Measurements from ENCODE around the gene ABCA13. TPM values are rescaled to one million over a fixed set of nuclear protein-coding genes. Genes with fewer than 3 reads are reported as not detected.

ABCA13 gene
- polyA plus RNA-seq, 1 of the 3 experiments (the other 2 are of a cell fraction) = not detected

DNA sequence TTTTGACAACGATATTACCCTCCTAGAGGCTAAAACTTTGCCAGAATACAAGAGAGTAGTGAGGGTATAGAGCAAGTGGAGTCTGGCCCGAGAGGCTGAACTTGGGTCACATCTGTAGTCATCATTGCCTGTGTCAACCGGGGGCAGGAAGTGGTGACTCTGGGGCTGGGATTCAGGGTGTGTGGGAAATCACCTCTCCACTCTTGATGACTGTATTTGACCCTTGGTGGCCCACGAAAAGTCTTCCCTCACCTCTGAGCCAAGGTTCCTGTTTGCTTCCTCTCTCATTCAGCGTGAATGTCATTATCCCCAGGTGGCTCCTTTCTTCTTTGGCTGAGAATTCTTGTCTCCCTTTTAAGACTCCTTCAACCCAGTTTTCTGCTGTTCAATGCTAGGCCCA, 240.4 kb downstream of the ABCA13 start:
- no peaks in the 10 kb centered on the region for H3K9me3 ChIP-seq
- no peaks in the 10 kb centered on the region for H3K9me2 ChIP-seq
- H3K4me3 ChIP-seq (ENCODE audit: low read depth in 2 of 2, low read length in 1 of 2) = no peak overlapping the region
- H3K27me3 ChIP-seq (ENCODE audit: insufficient read depth) = peaks cover 9% of the 10 kb centered on the region
- no peak overlapping the region for H3K4me2 ChIP-seq
- WGBS (ENCODE audit: low lambda C conversion rate) = 10% methylated on average over 5 of the region's 5 CpGs
- ChIA-PET CTCF (interaction anchor here (1.6 kb wide), 1 partner anchor 14 kb away, joined by 3 read pairs; no protein-coding TSS in a partner anchor), POLR2A (no interaction called here)
- no peaks in the 10 kb centered on the region for H3K79me2 ChIP-seq (ENCODE audit: insufficient read depth)
- no peak overlapping the region for H3K9ac ChIP-seq
- H3K27ac ChIP-seq (ENCODE audit: low read depth in 2 of 2, low read length in 1 of 2) = no peak overlapping the region
- TF ChIP-seq RCOR1 (IDR thresholded peaks at IDR 0.05; ENCODE audit: low read length) (no peak), RAD21 (IDR thresholded peaks at IDR 0.05; ENCODE audit: low read length) (no peak), NRF1 (IDR thresholded peaks at IDR 0.05; ENCODE audit: low read depth, low read length) (no peak), TAF1 (IDR thresholded peaks at IDR 0.05; ENCODE audit: borderline replicate concordance, low read depth, low read length) (no peak), NFIC (IDR thresholded peaks at IDR 0.05; ENCODE audit: borderline replicate concordance) (no peak), RXRA (IDR thresholded peaks at IDR 0.05; ENCODE audit: borderline replicate concordance, low read depth) (no peak), POLR2AphosphoS5 (IDR thresholded peaks at IDR 0.05; ENCODE audit: low read depth, low read length) (no peak), MEF2A (IDR thresholded peaks at IDR 0.05; ENCODE audit: borderline replicate concordance, low read depth) (no peak), SIN3A (IDR thresholded peaks at IDR 0.05; ENCODE audit: borderline replicate concordance, low read depth, low read length) (no peak), RFX5 (IDR thresholded peaks at IDR 0.05; ENCODE audit: low read length) (no peak), MXI1 (IDR thresholded peaks at IDR 0.05; ENCODE audit: low read depth, low read length) (no peak), GABPA (IDR thresholded peaks at IDR 0.05; ENCODE audit: low read depth) (no peak), JUND (IDR thresholded peaks at IDR 0.05) (no peak), FOSL2 (IDR thresholded peaks at IDR 0.05; ENCODE audit: borderline replicate concordance, low read depth) (no peak)
- TF ChIP-seq, protein P1, sequence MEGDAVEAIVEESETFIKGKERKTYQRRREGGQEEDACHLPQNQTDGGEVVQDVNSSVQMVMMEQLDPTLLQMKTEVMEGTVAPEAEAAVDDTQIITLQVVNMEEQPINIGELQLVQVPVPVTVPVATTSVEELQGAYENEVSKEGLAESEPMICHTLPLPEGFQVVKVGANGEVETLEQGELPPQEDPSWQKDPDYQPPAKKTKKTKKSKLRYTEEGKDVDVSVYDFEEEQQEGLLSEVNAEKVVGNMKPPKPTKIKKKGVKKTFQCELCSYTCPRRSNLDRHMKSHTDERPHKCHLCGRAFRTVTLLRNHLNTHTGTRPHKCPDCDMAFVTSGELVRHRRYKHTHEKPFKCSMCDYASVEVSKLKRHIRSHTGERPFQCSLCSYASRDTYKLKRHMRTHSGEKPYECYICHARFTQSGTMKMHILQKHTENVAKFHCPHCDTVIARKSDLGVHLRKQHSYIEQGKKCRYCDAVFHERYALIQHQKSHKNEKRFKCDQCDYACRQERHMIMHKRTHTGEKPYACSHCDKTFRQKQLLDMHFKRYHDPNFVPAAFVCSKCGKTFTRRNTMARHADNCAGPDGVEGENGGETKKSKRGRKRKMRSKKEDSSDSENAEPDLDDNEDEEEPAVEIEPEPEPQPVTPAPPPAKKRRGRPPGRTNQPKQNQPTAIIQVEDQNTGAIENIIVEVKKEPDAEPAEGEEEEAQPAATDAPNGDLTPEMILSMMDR (IDR thresholded peaks at IDR 0.05) = no peak
- TF ChIP-seq, protein P2, sequence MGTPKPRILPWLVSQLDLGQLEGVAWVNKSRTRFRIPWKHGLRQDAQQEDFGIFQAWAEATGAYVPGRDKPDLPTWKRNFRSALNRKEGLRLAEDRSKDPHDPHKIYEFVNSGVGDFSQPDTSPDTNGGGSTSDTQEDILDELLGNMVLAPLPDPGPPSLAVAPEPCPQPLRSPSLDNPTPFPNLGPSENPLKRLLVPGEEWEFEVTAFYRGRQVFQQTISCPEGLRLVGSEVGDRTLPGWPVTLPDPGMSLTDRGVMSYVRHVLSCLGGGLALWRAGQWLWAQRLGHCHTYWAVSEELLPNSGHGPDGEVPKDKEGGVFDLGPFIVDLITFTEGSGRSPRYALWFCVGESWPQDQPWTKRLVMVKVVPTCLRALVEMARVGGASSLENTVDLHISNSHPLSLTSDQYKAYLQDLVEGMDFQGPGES (IDR thresholded peaks at IDR 0.05; ENCODE audit: low read depth, low read length) = no peak
- TF ChIP-seq, protein P3, sequence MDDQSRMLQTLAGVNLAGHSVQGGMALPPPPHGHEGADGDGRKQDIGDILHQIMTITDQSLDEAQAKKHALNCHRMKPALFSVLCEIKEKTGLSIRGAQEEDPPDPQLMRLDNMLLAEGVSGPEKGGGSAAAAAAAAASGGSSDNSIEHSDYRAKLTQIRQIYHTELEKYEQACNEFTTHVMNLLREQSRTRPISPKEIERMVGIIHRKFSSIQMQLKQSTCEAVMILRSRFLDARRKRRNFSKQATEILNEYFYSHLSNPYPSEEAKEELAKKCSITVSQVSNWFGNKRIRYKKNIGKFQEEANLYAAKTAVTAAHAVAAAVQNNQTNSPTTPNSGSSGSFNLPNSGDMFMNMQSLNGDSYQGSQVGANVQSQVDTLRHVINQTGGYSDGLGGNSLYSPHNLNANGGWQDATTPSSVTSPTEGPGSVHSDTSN (IDR thresholded peaks at IDR 0.05) = no peak
- TF ChIP-seq, protein P4, sequence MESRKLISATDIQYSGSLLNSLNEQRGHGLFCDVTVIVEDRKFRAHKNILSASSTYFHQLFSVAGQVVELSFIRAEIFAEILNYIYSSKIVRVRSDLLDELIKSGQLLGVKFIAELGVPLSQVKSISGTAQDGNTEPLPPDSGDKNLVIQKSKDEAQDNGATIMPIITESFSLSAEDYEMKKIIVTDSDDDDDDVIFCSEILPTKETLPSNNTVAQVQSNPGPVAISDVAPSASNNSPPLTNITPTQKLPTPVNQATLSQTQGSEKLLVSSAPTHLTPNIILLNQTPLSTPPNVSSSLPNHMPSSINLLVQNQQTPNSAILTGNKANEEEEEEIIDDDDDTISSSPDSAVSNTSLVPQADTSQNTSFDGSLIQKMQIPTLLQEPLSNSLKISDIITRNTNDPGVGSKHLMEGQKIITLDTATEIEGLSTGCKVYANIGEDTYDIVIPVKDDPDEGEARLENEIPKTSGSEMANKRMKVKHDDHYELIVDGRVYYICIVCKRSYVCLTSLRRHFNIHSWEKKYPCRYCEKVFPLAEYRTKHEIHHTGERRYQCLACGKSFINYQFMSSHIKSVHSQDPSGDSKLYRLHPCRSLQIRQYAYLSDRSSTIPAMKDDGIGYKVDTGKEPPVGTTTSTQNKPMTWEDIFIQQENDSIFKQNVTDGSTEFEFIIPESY (IDR thresholded peaks at IDR 0.05; ENCODE audit: borderline replicate concordance, low read depth) = no peak
- TF ChIP-seq, protein P5, sequence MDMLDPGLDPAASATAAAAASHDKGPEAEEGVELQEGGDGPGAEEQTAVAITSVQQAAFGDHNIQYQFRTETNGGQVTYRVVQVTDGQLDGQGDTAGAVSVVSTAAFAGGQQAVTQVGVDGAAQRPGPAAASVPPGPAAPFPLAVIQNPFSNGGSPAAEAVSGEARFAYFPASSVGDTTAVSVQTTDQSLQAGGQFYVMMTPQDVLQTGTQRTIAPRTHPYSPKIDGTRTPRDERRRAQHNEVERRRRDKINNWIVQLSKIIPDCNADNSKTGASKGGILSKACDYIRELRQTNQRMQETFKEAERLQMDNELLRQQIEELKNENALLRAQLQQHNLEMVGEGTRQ (IDR thresholded peaks at IDR 0.05; ENCODE audit: borderline replicate concordance, low read depth, low read length) = no peak
- H3F3A ChIP-seq (replicated peaks; ENCODE audit: insufficient read depth) = no peaks in the 10 kb centered on the region
- no peaks in the 10 kb centered on the region for H4K20me1 ChIP-seq (ENCODE audit: insufficient read depth)
- no peaks in the 10 kb centered on the region for H3K36me3 ChIP-seq (replicated peaks in 1 of 2; ENCODE audit: control insufficient read depth in 1 of 2, insufficient read depth in 2 of 2, low read length in 1 of 2)
- no peak for DNase-seq
- no peak overlapping the region for H2AFZ ChIP-seq (ENCODE audit: low read depth)
- H3K4me1 ChIP-seq (ENCODE audit: control insufficient read depth in 1 of 2, insufficient read depth in 2 of 2, low read depth in 1 of 2, low read length in 1 of 2) = no peaks in the 10 kb centered on the region
